Liver (tissue), 9 donors: ENCODE data around the gene RAB37. TPM values are rescaled to one million over a fixed set of nuclear protein-coding genes. Genes with fewer than 3 reads are reported as not detected.

Experiments used
- DNase-seq: peaks from one replicate; pipeline ENCODE4 v3.0.0-alpha.2; 2017; ENCODE audit warnings: low spot score
- H3K27ac ChIP-seq, 2 donors: one replicate each; pipeline ENCODE4 v1.7.0; 2013; ENCODE audit warnings: inconsistent platforms in 2 of 2, low read length in 2 of 2, control low read depth in 1 of 2, low read depth in 1 of 2, mild to moderate bottlenecking in 1 of 2
- H3K27me3 ChIP-seq, 4 donors: one replicate each; pipeline versions ENCODE4 v1.6.1 to v1.7.0; 2013; ENCODE audit warnings: low read length in 3 of 4, inconsistent platforms in 1 of 4, mild to moderate bottlenecking in 1 of 4, moderate library complexity in 1 of 4; ENCODE audit not compliant: control insufficient read depth in 4 of 4, insufficient read depth in 4 of 4
- H3K36me3 ChIP-seq, 4 donors: one replicate each; pipeline versions ENCODE4 v1.6.1 to v1.7.0; 2013; ENCODE audit warnings: low read length in 3 of 4, mild to moderate bottlenecking in 3 of 4, low read depth in 1 of 4, moderate library complexity in 1 of 4; ENCODE audit not compliant: control insufficient read depth in 4 of 4, insufficient read depth in 3 of 4
- H3K4me1 ChIP-seq, 4 donors: one replicate each; pipeline versions ENCODE4 v1.6.1 to v1.7.0; 2013; ENCODE audit warnings: low read length in 3 of 4, mild to moderate bottlenecking in 3 of 4, moderate library complexity in 1 of 4; ENCODE audit not compliant: control insufficient read depth in 4 of 4, insufficient read depth in 4 of 4
- H3K4me3 ChIP-seq, 3 donors: one replicate each; pipeline versions ENCODE4 v1.6.1 to v1.7.0; 2013; ENCODE audit warnings: low read length in 3 of 3, control low read depth in 1 of 3, low read depth in 1 of 3, mild to moderate bottlenecking in 1 of 3
- H3K9ac ChIP-seq, 2 donors: one replicate each; pipeline ENCODE4 v1.7.0; 2013; ENCODE audit warnings: low read length in 2 of 2, mild to moderate bottlenecking in 2 of 2, moderate library complexity in 2 of 2, control low read depth in 1 of 2, low read depth in 1 of 2
- H3K9me3 ChIP-seq, 4 donors: one replicate each; pipeline versions ENCODE4 v1.6.1 to v1.7.0; 2013; ENCODE audit warnings: low read length in 3 of 4; ENCODE audit not compliant: control insufficient read depth in 4 of 4
- CTCF ChIP-seq: fragments of 150-350 bp; IDR thresholded peaks from 2 replicates; pipeline ENCODE4 v1.5.1; 2017; ENCODE audit warnings: improper control_type of control experiment, low read depth, low read length; ENCODE audit not compliant: missing input control
- EGR1 ChIP-seq, 2 donors: IDR thresholded peaks; 2 replicates each; pipeline ENCODE4 v1.6.1; 2016 to 2018; ENCODE audit warnings: antibody characterized with exemption in 2 of 2, low read depth in 2 of 2
- FOXA1 ChIP-seq: IDR thresholded peaks from 2 replicates; pipeline ENCODE4 v1.6.1; 2016; ENCODE audit warnings: antibody characterized with exemption
- GABPA ChIP-seq, 2 donors: IDR thresholded peaks in 1 of 2; conservative IDR thresholded peaks in 1 of 2; 2 replicates each; pipeline ENCODE4 v1.6.1; 2016; ENCODE audit warnings: antibody characterized with exemption in 2 of 2, mild to moderate bottlenecking in 1 of 2, moderate library complexity in 1 of 2
- HNF4A ChIP-seq, 2 donors: conservative IDR thresholded peaks; 2 replicates each; pipeline ENCODE4 v1.6.1; 2016; ENCODE audit warnings: antibody characterized with exemption in 2 of 2, mild to moderate bottlenecking in 2 of 2
- HNF4G ChIP-seq: IDR thresholded peaks from 2 replicates; pipeline ENCODE4 v1.6.1; 2016; ENCODE audit warnings: antibody characterized with exemption
- JUND ChIP-seq, 2 donors: IDR thresholded peaks; 2 replicates each; pipeline ENCODE4 v1.6.1; 2016; ENCODE audit warnings: antibody characterized with exemption in 2 of 2
- MAX ChIP-seq: IDR thresholded peaks from 2 replicates; pipeline ENCODE4 v1.6.1; 2016; ENCODE audit warnings: antibody characterized with exemption
- NR2F2 ChIP-seq: IDR thresholded peaks from 2 replicates; pipeline ENCODE4 v1.6.1; 2016; ENCODE audit warnings: antibody characterized with exemption
- RAD21 ChIP-seq, 2 donors: IDR thresholded peaks; 2 replicates each; pipeline ENCODE4 v1.6.1; 2016; ENCODE audit warnings: antibody characterized with exemption in 2 of 2, mild to moderate bottlenecking in 2 of 2
- REST ChIP-seq: IDR thresholded peaks from 2 replicates; pipeline ENCODE4 v1.6.1; 2016; ENCODE audit warnings: antibody characterized with exemption, mild to moderate bottlenecking
- RXRA ChIP-seq, 2 donors: IDR thresholded peaks; 2 replicates each; pipeline ENCODE4 v1.6.1; 2017 to 2018; ENCODE audit warnings: antibody characterized with exemption in 2 of 2, mild to moderate bottlenecking in 1 of 2
- SP1 ChIP-seq: IDR thresholded peaks from 2 replicates; pipeline ENCODE4 v1.6.1; 2018; ENCODE audit warnings: antibody characterized with exemption, mild to moderate bottlenecking
- TAF1 ChIP-seq: conservative IDR thresholded peaks from 2 replicates; pipeline ENCODE4 v1.6.1; 2016; ENCODE audit warnings: antibody characterized with exemption, mild to moderate bottlenecking
- YY1 ChIP-seq: IDR thresholded peaks from 2 replicates; pipeline ENCODE4 v1.6.1; 2016; ENCODE audit warnings: antibody characterized with exemption, mild to moderate bottlenecking
- ZBTB33 ChIP-seq: IDR thresholded peaks from 2 replicates; pipeline ENCODE4 v1.6.1; 2016; ENCODE audit warnings: antibody characterized with exemption
- WGBS: extraction: QIAGEN DNeasy Blood & Tissue Kit; methylation state at CpG from one replicate; pipeline ENCODE4 v1.1.7; 2013; 5-methylcytosine and 5-hydroxymethylcytosine counted together
- polyA plus RNA-seq, 2 donors: library from polyadenylated mRNA; stranded (reverse) in 1 of 2; unstranded in 1 of 2; fragments of 200-250 nt in 1 of 2; fragments of >200 nt in 1 of 2; fragmentation: Nextera tagmentation in 1 of 2; extraction: Ambion mirVana in 1 of 2; gene quantifications; one replicate each; pipeline versions ENCODE4 v1.2.1 to v1.2.3, GENCODE V29; 2013 to 2015
- total RNA-seq, 2 donors: library from RNA; depleted of rRNA; stranded (reverse); fragments of >200 nt; gene quantifications; one replicate each; pipeline ENCODE4 v1.2.3, GENCODE V29; 2014
- TF ChIP-seq, protein P1 (sequence below): IDR thresholded peaks from 2 replicates; pipeline ENCODE4 v1.6.1; 2016; ENCODE audit warnings: antibody characterized with exemption
- donor health status: healthy.
- donor health status: healthy.
- donor health status: healthy.
- donor health status: healthy.
- donor health status: healthy.

The RAB37 gene
- total and polyA plus RNA-seq, 4 donors, result 5.1 to 8.8 (median 5.6) TPM

DNA sequence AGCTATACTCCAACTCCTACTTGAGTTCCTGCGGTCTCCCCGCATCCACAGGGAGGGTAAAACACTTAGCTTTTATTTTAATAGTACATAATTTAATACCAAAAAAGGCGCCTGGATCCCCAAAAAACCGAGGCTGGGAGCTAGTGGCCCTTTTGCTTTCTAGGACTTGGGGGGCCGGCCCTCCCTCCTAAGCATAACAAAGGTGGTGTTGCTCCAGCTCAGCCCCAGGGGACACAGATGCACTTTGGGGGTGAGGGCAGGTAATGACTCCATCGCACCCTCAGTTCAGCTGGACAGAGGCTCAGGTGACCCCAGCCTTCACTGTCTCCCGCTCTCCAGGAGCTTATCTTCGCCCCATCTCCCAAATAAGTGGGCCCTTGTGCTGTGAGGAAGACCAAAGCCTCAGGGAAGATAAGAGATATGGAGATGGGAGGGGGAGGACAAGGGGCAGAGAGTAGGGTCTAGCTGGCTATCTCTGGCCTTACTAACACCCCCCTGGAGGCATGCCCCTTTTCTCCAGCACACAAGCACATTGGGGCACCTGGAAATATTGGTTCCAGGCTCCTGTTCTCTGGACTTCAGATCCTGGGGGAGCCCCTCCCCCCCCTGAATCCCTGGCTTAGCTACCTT is 8.6 kb downstream of the RAB37 start:
- Histone ChIP-seq H3K9ac (no peak overlapping the region), H3K36me3 (no peaks in the 10 kb centered on the region), H3K9me3 (no peaks in the 10 kb centered on the region), H3K27me3 (no peaks in the 10 kb centered on the region), H3K27ac (no peak overlapping the region), H3K4me3 (no peak overlapping the region), H3K4me1 (peaks cover 6 to 38% (median 17%) of the 10 kb centered on the region in 4 donors)
- no peak for TF ChIP-seq MAX
- TF ChIP-seq TAF1, result no peak
- no peak for TF ChIP-seq YY1
- TF ChIP-seq RXRA (IDR thresholded peaks at IDR 0.05), result no peak
- 94% methylated on average over 8 of the region's 8 CpGs for WGBS
- no peak for DNase-seq

GRCh38 chr17:74746376-74746775 is 9.3 kb downstream of the RAB37 start:
- Histone ChIP-seq H3K4me1 (peaks cover 6 to 45% (median 24%) of the 10 kb centered on the region in 4 donors), H3K27me3 (no peaks in the 10 kb centered on the region), H3K9me3 (no peaks in the 10 kb centered on the region), H3K4me3 (no peak overlapping the region), H3K9ac (no peak overlapping the region), H3K36me3 (no peaks in the 10 kb centered on the region), H3K27ac (no peak overlapping the region)
- no peak for TF ChIP-seq HNF4G
- no peak for TF ChIP-seq SP1
- TF ChIP-seq, protein P1, sequence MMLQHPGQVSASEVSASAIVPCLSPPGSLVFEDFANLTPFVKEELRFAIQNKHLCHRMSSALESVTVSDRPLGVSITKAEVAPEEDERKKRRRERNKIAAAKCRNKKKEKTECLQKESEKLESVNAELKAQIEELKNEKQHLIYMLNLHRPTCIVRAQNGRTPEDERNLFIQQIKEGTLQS, result no peak
- no peak for TF ChIP-seq GABPA (IDR thresholded peaks at IDR 0.05 in 1 of 2, conservative IDR thresholded peaks at IDR 0.05 in 1 of 2)
- TF ChIP-seq NR2F2, result no peak
- TF ChIP-seq HNF4A (conservative IDR thresholded peaks at IDR 0.05), result no peak
- no peak for TF ChIP-seq RAD21 (IDR thresholded peaks at IDR 0.05)
- TF ChIP-seq JUND (IDR thresholded peaks at IDR 0.05), result no peak
- no peak for TF ChIP-seq ZBTB33
- no peak for TF ChIP-seq EGR1 (IDR thresholded peaks at IDR 0.05; ENCODE audit: low read depth in 2 of 2)
- TF ChIP-seq MAX, result no peak
- no peak for TF ChIP-seq REST
- TF ChIP-seq FOXA1, result no peak
- TF ChIP-seq TAF1, result no peak
- no peak for TF ChIP-seq RXRA (IDR thresholded peaks at IDR 0.05)
- no peak for TF ChIP-seq CTCF
- no peak for TF ChIP-seq YY1
- no peak for DNase-seq
- 86% methylated on average over 5 of the region's 5 CpGs for WGBS
